ENCODE results near the gene MIPOL1. TPM values are rescaled to one million over a fixed set of nuclear protein-coding genes. Genes with fewer than 3 reads are reported as not detected.

The MIPOL1 gene
- total RNA-seq, 1 experiment from 2014 or later, result 15.4 TPM

GRCh38 chr14:37551119-37551518 lies 353.4 kb downstream of the MIPOL1 start (continued):
- TF ChIP-seq REST (IDR thresholded peaks at IDR 0.05; ENCODE audit: low read depth) (no peak), EGR1 (IDR thresholded peaks at IDR 0.05; ENCODE audit: low read depth) (no peak), ATF3 (IDR thresholded peaks at IDR 0.05) (no peak), EZH2 (IDR thresholded peaks at IDR 0.05) (no peak)

- ATAC-seq, result no peak
- CTCF ChIA-PET, result no interaction called here
- no TSS peak for BruUV-seq (replicated peaks)
These were observed 356.3 kb downstream of the MIPOL1 start for GRCh38 chr14:37553935-37554550.

More at GRCh38 chr14:37553935-37554550, 356.3 kb downstream of the MIPOL1 start:
- DNase-seq (ENCODE audit: low read depth, low spot score), result no peak
- Histone ChIP-seq H3K4me1 (ENCODE audit: control insufficient read depth in 1 of 2, insufficient read depth in 2 of 2, low read length in 2 of 2) (no peaks in the 10 kb centered on the region), H3K9me2 (ENCODE audit: insufficient read depth) (no peaks in the 10 kb centered on the region), H4K20me1 (ENCODE audit: insufficient read depth) (no peaks in the 10 kb centered on the region), H3K4me3 (replicated peaks in 1 of 2; ENCODE audit: low read depth in 1 of 2, low read length in 2 of 2) (no peak overlapping the region), H3K79me2 (ENCODE audit: insufficient read depth, low read length) (no peaks in the 10 kb centered on the region), H3K36me3 (ENCODE audit: control insufficient read depth in 1 of 2, insufficient read depth in 2 of 2, low read length in 2 of 2) (no peaks in the 10 kb centered on the region), H3K9ac (ENCODE audit: low read length) (no peak overlapping the region), H2AFZ (ENCODE audit: low read depth, low read length, poor library complexity, severe bottlenecking) (no peak overlapping the region), H3K9me3 (ENCODE audit: control insufficient read depth in 1 of 2, insufficient read depth in 1 of 2, low read depth in 1 of 2, low read length in 2 of 2) (no peaks in the 10 kb centered on the region), H3K27me3 (ENCODE audit: insufficient read depth, low read length) (no peaks in the 10 kb centered on the region), H3K4me2 (ENCODE audit: low read length) (no peak overlapping the region), H3K27ac (ENCODE audit: low read depth, low read length) (no peak overlapping the region)
- no peak for TF ChIP-seq RAD21 (IDR thresholded peaks at IDR 0.05; ENCODE audit: low read depth)
- no peak for TF ChIP-seq YY1 (IDR thresholded peaks at IDR 0.05; ENCODE audit: extremely low read depth, insufficient replicate concordance, low read depth, low read length)
- TF ChIP-seq POLR2AphosphoS5 (IDR thresholded peaks at IDR 0.05; ENCODE audit: low read depth, low read length), result no peak
- TF ChIP-seq FOSL1 (IDR thresholded peaks at IDR 0.05; ENCODE audit: low read depth), result no peak
- TF ChIP-seq TCF7L2 (IDR thresholded peaks at IDR 0.05; ENCODE audit: borderline replicate concordance, extremely low read depth, insufficient read depth, insufficient read length), result no peak
- TF ChIP-seq EZH2 (IDR thresholded peaks at IDR 0.05), result no peak
- TF ChIP-seq EGR1 (IDR thresholded peaks at IDR 0.05; ENCODE audit: low read depth), result no peak
- TF ChIP-seq MAX (IDR thresholded peaks at IDR 0.05), result no peak
- no peak for TF ChIP-seq JUND (IDR thresholded peaks at IDR 0.05)
- no peak for TF ChIP-seq REST (IDR thresholded peaks at IDR 0.05; ENCODE audit: low read depth)
- RAD21 ChIA-PET (ENCODE audit: low non-redundant PET in 1 of 2, low total read pairs in 2 of 2, uncharacterized antibody in 2 of 2, unreplicated experiment in 2 of 2), result no interaction called here
- intact Hi-C loops (cut with micrococcal nuclease), result no loop called here
- POLR2A ChIA-PET, result no interaction called here

Measured in HCT116 (cell line).